ENCODE results near the gene FDCSP.
"Not testable (repeated sequence)": the region's sequence is repeated elsewhere in the genome, so short reads cannot be mapped to it uniquely, and the experiment has no call there.

The FDCSP gene

GRCh38 chr4:70239131-70239883 is 13.4 kb downstream of the FDCSP start:
- DNase-seq (ENCODE audit: low spot score): no peak

GRCh38 chr4:70239884-70240591 is 14.1 kb downstream of the FDCSP start:
- no peak for DNase-seq (ENCODE audit: low spot score)

- DNase-seq (ENCODE audit: low spot score): not testable (repeated sequence)
Measured at GRCh38 chr4:70242297-70242696, 16.4 kb downstream of the FDCSP start, which contains the start of gene CSN3. CSN3 (plus strand) TSS chr4:70242597; CDS start chr4:70244820, 2,223 bp downstream.

- no peak for DNase-seq (ENCODE audit: low spot score)
Measured at GRCh38 chr4:70243091-70243490, 17.2 kb downstream of the FDCSP start.

GRCh38 chr4:70251250-70251944 is 25.5 kb downstream of the FDCSP start:
- DNase-seq (ENCODE audit: low spot score): no peak

DNA sequence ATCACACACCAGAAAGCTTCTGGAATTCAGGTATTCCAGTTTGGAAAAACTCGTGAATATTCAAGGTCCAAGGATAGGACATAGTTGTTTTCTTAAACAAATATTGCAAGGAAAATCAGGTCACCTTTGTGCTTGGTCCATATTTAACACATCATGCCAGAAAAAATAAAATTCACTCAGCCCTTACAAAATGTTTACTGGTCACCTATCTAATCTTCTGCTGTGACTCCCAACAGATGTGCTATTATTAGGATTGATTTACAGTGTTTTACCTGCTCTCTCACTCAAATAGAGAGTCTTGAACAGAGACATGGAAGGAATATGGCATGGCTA is 26.0 kb downstream of the FDCSP start:
- no peak for DNase-seq (ENCODE audit: low spot score)

GRCh38 chr4:70269674-70270073 is 43.8 kb downstream of the FDCSP start:
- DNase-seq (ENCODE audit: low spot score): no peak

- no peak for DNase-seq (ENCODE audit: low spot score)
Measured at GRCh38 chr4:70277121-70277520, 51.2 kb downstream of the FDCSP start.

DNA sequence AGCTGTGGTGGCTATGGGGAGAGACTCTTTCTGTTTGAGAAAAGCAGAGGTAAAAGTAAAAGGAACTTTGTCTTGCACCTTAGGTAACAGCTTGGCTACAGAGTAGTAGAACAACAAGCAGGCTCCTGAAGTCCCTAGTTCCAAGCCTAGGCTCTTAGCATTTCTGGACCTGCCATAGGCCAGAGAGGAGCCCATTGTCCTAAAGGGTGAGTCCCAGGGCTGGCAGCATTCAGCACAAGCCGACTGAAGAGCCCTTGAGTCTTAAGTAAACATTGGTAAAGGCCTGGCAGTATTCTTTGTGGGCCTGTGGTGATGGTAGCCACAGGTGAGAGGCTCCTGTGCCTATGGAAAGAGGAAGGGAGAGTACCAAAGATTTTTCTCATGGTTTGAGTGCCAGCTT is 54.6 kb downstream of the FDCSP start:
- DNase-seq (ENCODE audit: low spot score): no peak
